HG02571 (cell line): ENCODE measurements around the gene CNOT8.
"Not testable (repeated sequence)": the region's sequence is repeated elsewhere in the genome, so short reads cannot be mapped to it uniquely, and the experiment has no call there.

Experiments
- ATAC-seq: cut with Tn5 transposase; IDR thresholded peaks from one replicate; pipeline ENCODE4 v1.9.1; 2021; ENCODE audit warnings: mild to moderate bottlenecking, moderate library complexity; ENCODE audit not compliant: unreplicated experiment

The CNOT8 gene

DNA sequence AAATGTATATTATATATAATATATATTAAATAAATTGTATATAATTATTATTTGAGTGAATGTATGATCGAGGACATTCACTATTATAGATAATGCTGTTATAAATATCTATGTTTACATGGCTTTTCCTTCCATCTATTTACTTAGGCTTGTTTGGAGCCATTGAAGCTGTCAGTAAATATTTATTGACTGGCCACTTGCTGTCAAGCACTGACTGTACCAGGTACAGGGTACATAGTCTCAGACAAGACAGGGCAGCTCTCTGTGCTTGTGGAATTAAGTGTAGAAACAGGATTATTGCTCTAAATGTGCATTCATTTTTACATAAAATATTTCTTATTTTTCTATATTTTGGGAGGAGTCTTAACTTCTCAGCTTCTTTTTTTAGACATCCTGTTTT is 24.4 kb upstream of the CNOT8 start:
- no peak for ATAC-seq

DNA sequence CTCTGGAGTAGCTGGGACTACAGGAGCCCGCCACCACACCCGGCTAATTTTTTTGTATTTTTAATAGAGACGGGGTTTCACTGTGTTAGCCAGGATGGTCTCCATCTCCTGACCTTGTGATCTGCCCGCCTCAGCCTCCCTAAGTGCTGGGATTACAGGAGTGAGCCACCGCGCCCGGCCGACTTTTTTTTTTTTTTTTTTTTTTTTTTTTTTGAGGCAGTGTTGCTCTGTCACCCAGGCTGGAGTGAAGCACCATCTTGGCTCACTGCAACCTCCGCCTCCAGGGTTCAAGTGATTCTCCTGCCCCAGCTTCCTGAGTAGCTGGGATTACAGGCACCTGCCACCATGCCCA is 22.8 kb upstream of the CNOT8 start:
- ATAC-seq, result not testable (repeated sequence)

DNA sequence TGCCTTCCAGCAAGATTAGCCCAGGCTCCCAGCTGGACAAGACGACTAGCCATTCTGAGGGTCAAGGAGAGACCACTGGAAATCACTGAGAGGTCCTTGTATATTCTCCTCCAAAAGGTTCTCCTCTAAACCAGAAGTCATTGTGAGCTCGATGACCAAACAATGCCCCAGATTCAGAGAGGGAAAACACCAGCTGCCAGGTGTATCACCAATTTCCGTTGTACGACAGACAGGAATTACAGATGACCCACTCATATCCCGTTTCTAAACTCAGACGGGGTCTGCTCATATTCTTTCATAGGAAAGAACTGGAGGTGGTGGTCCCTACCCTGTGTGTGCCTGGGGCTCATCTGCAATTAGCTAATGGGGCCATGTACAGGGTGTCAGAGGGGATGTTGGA is 22.2 kb upstream of the CNOT8 start:
- ATAC-seq, result no peak

- no peak for ATAC-seq
These were observed 21.2 kb upstream of the CNOT8 start for GRCh38 chr5:154837009-154837901.

GRCh38 chr5:154840435-154841272 is 17.8 kb upstream of the CNOT8 start:
- no peak for ATAC-seq

GRCh38 chr5:154841273-154841661 is 17.2 kb upstream of the CNOT8 start:
- no peak for ATAC-seq

DNA sequence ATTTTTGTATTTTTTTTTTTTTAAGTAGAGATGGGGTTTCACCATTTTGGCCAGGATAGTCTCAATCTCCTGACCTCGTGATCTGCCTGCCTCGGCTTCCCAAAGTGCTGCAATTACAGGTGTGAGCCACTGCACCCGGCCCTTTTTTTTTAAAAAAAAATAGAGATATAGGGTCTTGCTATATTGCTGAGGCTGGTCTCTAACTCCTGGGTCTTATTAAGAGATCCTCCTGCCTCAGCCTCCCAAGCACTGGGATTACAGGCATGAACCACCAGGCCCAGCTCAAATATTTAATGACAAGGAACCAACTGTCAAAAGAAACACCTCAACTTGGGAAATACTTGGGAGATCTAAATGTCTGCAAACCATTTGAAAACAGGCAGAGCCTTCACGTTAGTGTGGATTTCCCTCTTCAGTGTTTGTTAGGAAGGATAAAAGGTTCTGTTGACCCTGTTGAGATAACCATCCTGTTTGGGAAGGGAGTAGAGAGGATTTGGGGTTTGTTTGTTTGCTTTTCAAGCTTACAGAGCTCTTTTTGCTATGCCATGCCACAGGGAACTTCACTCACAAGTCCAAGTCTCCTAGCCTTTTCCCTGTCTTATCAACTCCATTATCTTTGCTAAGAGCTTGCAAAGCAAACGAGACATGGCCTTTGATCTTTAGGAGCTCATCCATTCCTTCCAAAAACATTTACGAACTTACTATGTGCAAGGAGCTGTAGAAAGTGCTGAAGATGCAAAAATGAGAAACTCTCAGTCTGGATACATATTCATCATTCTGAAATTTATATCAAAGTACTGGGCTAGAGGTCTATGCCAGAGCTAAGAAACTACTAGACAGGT is 15.5 kb upstream of the CNOT8 start:
- ATAC-seq, result no peak

DNA sequence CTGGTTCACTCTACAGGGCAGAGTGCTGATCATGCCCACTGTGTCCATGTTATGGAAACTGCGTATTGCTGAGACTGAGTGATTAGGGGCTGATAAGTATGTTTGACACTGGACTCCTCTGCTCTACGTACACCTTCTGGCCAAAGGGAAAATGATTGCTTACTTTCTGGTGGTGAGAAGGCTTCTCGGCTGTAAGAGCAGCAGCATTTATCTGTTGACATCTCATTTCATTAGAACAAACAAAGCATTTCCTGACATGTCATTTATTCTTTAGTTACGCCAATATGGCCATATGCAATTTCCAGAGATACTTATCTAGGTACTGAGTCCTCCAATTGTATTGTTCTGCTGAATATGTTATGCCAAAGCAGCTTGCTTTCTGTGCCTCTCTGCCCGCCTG is 13.6 kb upstream of the CNOT8 start:
- no peak for ATAC-seq

GRCh38 chr5:154849264-154849785 is 9.1 kb upstream of the CNOT8 start:
- no peak for ATAC-seq

DNA sequence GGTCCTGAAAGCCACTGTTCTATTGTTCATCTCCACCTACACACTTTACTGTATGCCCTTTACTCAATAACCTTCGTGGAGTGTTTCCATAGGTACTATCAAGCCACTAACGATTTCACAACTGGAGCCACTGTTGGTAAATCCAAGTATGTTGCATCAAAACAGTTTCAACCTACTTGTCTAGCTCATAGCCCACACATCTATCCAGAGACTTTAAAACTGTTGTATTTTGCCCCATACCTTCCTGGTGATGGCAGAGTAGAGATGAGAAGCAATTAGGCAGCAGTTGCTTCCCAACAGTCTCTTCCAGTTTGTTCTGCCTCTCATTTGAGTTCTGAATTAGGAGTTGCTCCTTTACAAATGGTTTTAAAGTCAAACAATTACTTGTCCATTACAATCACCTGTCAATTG is 8.6 kb upstream of the CNOT8 start:
- ATAC-seq, result no peak

- no peak for ATAC-seq
These were observed 8.0 kb upstream of the CNOT8 start, which contains the start of gene FAXDC2 for GRCh38 chr5:154850255-154851062. FAXDC2 (minus strand) TSS chr5:154850603; CDS start chr5:154838178, 12,425 bp downstream.

GRCh38 chr5:154851351-154851750 is 7.1 kb upstream of the CNOT8 start:
- ATAC-seq, result no peak

GRCh38 chr5:154857530-154858296 is 714 bp upstream of the CNOT8 start:
- ATAC-seq, result peak; percentile 64

GRCh38 chr5:154858972-154859871 is 795 bp downstream of the CNOT8 start:
- no peak for ATAC-seq

GRCh38 chr5:154860123-154860522 is 1.7 kb downstream of the CNOT8 start:
- ATAC-seq, result no peak

GRCh38 chr5:154860765-154861164 is 2.3 kb downstream of the CNOT8 start:
- no peak for ATAC-seq

- ATAC-seq, result no peak
These were observed 3.5 kb downstream of the CNOT8 start for GRCh38 chr5:154861946-154862345.

DNA sequence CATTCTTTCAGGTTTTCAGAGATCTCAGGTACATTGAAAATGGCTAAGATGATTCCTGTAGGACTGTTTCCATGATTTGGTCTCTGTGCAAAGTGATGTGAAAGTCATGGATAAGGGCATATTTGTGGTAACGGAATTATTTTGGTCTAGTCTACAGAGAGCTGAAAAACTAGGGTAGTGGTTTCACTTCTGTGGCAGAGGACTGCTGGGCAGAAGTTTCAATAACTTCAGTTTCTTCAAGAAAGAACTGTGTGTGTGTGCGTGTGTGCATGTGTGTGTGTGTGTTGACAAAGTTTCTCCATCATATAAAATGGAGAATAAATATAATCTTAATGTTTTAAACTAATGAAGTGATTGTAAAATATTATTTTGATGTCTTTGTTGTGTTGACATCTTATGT is 4.3 kb downstream of the CNOT8 start:
- no peak for ATAC-seq
